HEK293T (cell line): ENCODE measurements around the gene FPR3.

ENCODE experiments used
- HDGF ChIP-seq: fragments of 450-650 bp; IDR thresholded peaks from 2 replicates; pipeline ENCODE4 v1.6.1; 2017; ENCODE audit warnings: antibody characterized with exemption, borderline replicate concordance
- LEF1 ChIP-seq: fragments of 450-650 bp; IDR thresholded peaks from 2 replicates; pipeline ENCODE4 v1.6.1; 2017; ENCODE audit warnings: mild to moderate bottlenecking, borderline replicate concordance

DNA sequence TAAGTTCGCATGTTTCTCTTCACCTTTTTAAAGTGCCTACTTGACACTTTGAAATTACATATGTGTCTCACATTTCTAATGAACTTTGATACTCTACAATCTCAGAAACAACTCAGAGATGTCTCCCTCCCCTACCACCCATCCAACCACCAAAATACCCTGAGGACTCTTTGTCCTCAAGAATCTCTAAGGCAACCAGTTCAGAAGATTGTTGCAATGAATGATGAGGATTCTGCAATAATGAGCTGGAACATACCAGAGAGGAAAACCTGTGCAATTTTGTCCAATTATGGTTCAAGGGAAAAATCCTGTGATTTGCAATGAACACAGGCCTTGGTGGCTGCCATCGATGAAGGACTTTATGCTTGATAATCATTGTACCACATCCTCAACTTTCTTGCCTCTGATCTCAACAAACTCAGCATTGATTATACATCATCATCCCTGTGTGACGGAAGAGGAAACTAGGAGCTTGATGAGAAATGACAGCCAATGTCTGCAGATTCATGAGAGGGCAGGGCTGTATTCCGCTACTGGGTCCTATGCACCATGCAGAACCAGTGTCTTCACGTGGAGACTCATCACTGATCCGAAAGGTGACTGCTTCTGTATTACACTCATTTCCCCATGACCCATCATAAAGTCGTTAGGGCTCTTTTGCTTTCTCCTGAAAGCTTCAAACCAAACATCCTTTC is 44.4 kb upstream of the FPR3 start:
- TF ChIP-seq HDGF (no peak), LEF1 (no peak)
